ENCODE data around the gene ZNF555.

DNA sequence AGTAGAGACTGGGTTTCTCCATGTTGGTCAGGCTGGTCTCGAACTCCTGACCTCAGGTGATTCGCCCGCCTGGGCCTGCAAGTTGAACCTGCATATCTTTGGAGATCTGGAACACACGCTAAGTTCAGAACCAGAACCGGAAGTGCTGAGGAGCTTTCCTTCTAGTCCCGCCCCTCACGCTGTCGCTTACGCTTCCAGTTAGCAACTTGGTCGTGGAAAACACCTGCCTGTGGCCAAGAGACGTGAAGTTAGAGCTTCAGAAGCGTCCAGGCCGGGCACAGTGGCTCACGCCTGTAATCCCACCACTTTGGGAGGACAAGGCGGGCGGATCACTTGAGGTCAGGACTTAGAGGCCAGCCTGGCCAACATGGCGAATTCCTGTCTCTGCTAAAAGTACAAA lies 44.5 kb downstream of the ZNF555 start:
- TF ChIP-seq ARNT (IDR thresholded peaks at IDR 0.05), result no peak
- no peak for TF ChIP-seq HDGF (IDR thresholded peaks at IDR 0.05; ENCODE audit: borderline replicate concordance)
- no peak for TF ChIP-seq FOXM1 (IDR thresholded peaks at IDR 0.05; ENCODE audit: borderline replicate concordance)
- no peak for TF ChIP-seq SUZ12 (IDR thresholded peaks at IDR 0.05)
- no peak for TF ChIP-seq CTBP1 (IDR thresholded peaks at IDR 0.05; ENCODE audit: borderline replicate concordance)
- no peak for TF ChIP-seq ZNF384 (IDR thresholded peaks at IDR 0.05)
- no peak for TF ChIP-seq SP1 (IDR thresholded peaks at IDR 0.05)
- no peak for TF ChIP-seq NFRKB (IDR thresholded peaks at IDR 0.05)
- TF ChIP-seq FOXK2 (IDR thresholded peaks at IDR 0.05), result no peak
- TF ChIP-seq BHLHE40 (IDR thresholded peaks at IDR 0.05; ENCODE audit: borderline replicate concordance), result no peak
- TF ChIP-seq ELF4 (IDR thresholded peaks at IDR 0.05), result no peak
- TF ChIP-seq LEF1 (IDR thresholded peaks at IDR 0.05; ENCODE audit: borderline replicate concordance), result no peak
- TF ChIP-seq, protein P1, sequence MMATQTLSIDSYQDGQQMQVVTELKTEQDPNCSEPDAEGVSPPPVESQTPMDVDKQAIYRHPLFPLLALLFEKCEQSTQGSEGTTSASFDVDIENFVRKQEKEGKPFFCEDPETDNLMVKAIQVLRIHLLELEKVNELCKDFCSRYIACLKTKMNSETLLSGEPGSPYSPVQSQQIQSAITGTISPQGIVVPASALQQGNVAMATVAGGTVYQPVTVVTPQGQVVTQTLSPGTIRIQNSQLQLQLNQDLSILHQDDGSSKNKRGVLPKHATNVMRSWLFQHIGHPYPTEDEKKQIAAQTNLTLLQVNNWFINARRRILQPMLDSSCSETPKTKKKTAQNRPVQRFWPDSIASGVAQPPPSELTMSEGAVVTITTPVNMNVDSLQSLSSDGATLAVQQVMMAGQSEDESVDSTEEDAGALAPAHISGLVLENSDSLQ (IDR thresholded peaks at IDR 0.05), result no peak

Measured in HEK293T (cell line).